BLaER1 (cell line): ENCODE measurements around the gene DCUN1D4.
"Not testable (repeated sequence)": the region's sequence is repeated elsewhere in the genome, so short reads cannot be mapped to it uniquely, and the experiment has no call there.

Experiments
- H3K27ac ChIP-seq: shearing (Covaris generic); formaldehyde crosslinking; 2 replicates; pipeline ENCODE4 v1.8.1; 2022
- H3K27me3 ChIP-seq: shearing (Covaris generic); formaldehyde crosslinking; 2 replicates; pipeline ENCODE4 v1.8.1; 2022
- H3K36me3 ChIP-seq: shearing (Covaris generic); formaldehyde crosslinking; 2 replicates; pipeline ENCODE4 v1.8.1; 2022
- H3K4me1 ChIP-seq: shearing (Covaris generic); formaldehyde crosslinking; 2 replicates; pipeline ENCODE4 v1.8.1; 2022
- H3K4me2 ChIP-seq: shearing (Covaris generic); formaldehyde crosslinking; 2 replicates; pipeline ENCODE4 v1.8.1; 2022
- H3K4me3 ChIP-seq: shearing (Covaris generic); formaldehyde crosslinking; 2 replicates; pipeline ENCODE4 v1.8.1; 2022
- H3K9ac ChIP-seq: shearing (Covaris generic); formaldehyde crosslinking; 2 replicates; pipeline ENCODE4 v1.8.1; 2022
- H3K9me3 ChIP-seq: shearing (Covaris generic); formaldehyde crosslinking; 2 replicates; pipeline ENCODE4 v1.8.1; 2022
- H4K20me1 ChIP-seq: shearing (Covaris generic); formaldehyde crosslinking; 2 replicates; pipeline ENCODE4 v1.8.1; 2022
- Cebpa-rat ChIP-seq: shearing (Covaris generic); IDR thresholded peaks from 2 replicates; pipeline ENCODE4 v1.8.1; 2022

Gene DCUN1D4

GRCh38 chr4:51909236-51909703 is 66.3 kb downstream of the DCUN1D4 start:
- Histone ChIP-seq H3K27me3 (no peaks in the 10 kb centered on the region), H3K9me3 (no peaks in the 10 kb centered on the region), H3K4me2 (no peak overlapping the region), H3K36me3 (peaks cover 85% of the 10 kb centered on the region), H3K4me1 (peaks cover 11% of the 10 kb centered on the region), H4K20me1 (no peaks in the 10 kb centered on the region), H3K9ac (no peak overlapping the region), H3K4me3 (no peak overlapping the region), H3K27ac (no peak overlapping the region)
- TF ChIP-seq Cebpa-rat, result no peak

- no peak for TF ChIP-seq Cebpa-rat
- Histone ChIP-seq H3K36me3 (peaks cover 24% of the 10 kb centered on the region), H3K4me2 (no peak overlapping the region), H3K27me3 (no peaks in the 10 kb centered on the region), H4K20me1 (no peaks in the 10 kb centered on the region), H3K9ac (no peak overlapping the region), H3K4me3 (no peak overlapping the region), H3K27ac (no peak overlapping the region), H3K9me3 (no peaks in the 10 kb centered on the region), H3K4me1 (no peaks in the 10 kb centered on the region)
Observed at GRCh38 chr4:51918251-51918650, 75.3 kb downstream of the DCUN1D4 start.

DNA sequence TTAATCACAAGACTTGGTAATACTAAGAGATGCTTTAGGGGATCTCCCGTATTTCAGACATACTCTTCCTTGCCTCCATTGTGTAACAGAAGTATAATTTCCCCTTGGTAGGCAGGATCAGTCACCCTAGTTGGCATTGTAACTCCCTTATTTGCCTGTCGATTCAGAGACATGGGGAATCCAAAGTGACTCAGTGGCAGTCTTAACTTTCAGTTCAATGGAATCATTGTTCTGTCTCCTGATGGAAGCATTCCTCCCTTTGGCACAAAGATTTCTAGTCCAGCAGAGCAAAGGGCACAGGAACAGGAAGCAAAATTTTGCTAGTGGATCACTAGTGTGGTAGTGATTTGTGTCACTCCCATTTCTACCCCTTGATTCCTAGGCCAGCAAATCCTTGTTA is 80.4 kb downstream of the DCUN1D4 start:
- no peak overlapping the region for H3K4me3 ChIP-seq
- no peaks in the 10 kb centered on the region for H3K36me3 ChIP-seq
- TF ChIP-seq Cebpa-rat, result no peak
- no peaks in the 10 kb centered on the region for H3K9me3 ChIP-seq
- H4K20me1 ChIP-seq, result no peaks in the 10 kb centered on the region
- H3K4me2 ChIP-seq, result no peak overlapping the region
- no peaks in the 10 kb centered on the region for H3K4me1 ChIP-seq
- H3K27ac ChIP-seq, result no peak overlapping the region
- no peaks in the 10 kb centered on the region for H3K27me3 ChIP-seq
- no peak overlapping the region for H3K9ac ChIP-seq

DNA sequence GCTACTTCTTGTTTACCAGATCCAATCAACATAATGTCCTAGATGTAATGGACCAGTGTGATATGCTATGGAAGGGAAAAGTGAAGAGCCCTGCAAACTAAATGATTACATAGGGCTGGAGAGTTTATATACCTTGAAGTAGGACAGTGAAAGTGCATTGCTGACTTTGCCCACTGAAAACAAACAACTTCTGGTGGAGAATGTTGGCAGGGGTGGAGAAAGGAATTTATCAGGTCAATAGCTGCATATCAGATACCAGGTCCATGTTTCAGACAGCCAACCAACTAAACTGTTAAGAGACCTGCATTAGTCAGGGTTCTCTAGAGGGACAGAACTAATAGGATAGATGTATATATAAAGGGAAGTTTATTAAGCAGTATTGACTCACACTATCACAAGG is 82.4 kb downstream of the DCUN1D4 start:
- Histone ChIP-seq H3K4me2 (no peak overlapping the region), H4K20me1 (no peaks in the 10 kb centered on the region), H3K4me1 (no peaks in the 10 kb centered on the region), H3K27ac (no peak overlapping the region), H3K9ac (no peak overlapping the region), H3K9me3 (no peaks in the 10 kb centered on the region), H3K27me3 (no peaks in the 10 kb centered on the region), H3K36me3 (no peaks in the 10 kb centered on the region), H3K4me3 (no peak overlapping the region)
- TF ChIP-seq Cebpa-rat, result no peak

GRCh38 chr4:51930557-51930956 is 87.6 kb downstream of the DCUN1D4 start:
- Histone ChIP-seq H3K9me3 (no peaks in the 10 kb centered on the region), H3K36me3 (no peaks in the 10 kb centered on the region), H3K27me3 (no peaks in the 10 kb centered on the region), H3K4me3 (no peak overlapping the region), H3K27ac (no peak overlapping the region), H3K4me2 (no peak overlapping the region), H3K4me1 (peaks cover 8% of the 10 kb centered on the region), H3K9ac (no peak overlapping the region), H4K20me1 (no peaks in the 10 kb centered on the region)
- TF ChIP-seq Cebpa-rat, result no peak

- H3K4me2 ChIP-seq, result no peak overlapping the region
- no peaks in the 10 kb centered on the region for H3K9me3 ChIP-seq
- H3K27me3 ChIP-seq, result no peaks in the 10 kb centered on the region
Observed at GRCh38 chr4:51931461-51931860, 88.5 kb downstream of the DCUN1D4 start.

GRCh38 chr4:51932261-51932660 is 89.3 kb downstream of the DCUN1D4 start:
- Histone ChIP-seq H3K9me3 (no peaks in the 10 kb centered on the region), H3K27ac (no peak overlapping the region), H3K4me2 (peak overlapping the region; percentile 10), H3K4me3 (no peak overlapping the region), H3K9ac (no peak overlapping the region), H3K36me3 (no peaks in the 10 kb centered on the region), H4K20me1 (no peaks in the 10 kb centered on the region), H3K4me1 (peaks cover 8% of the 10 kb centered on the region), H3K27me3 (no peaks in the 10 kb centered on the region)
- no peak for TF ChIP-seq Cebpa-rat

More at GRCh38 chr4:51931461-51931860, 88.5 kb downstream of the DCUN1D4 start:
- H3K36me3 ChIP-seq, result no peaks in the 10 kb centered on the region
- no peak for TF ChIP-seq Cebpa-rat
- peaks cover 8% of the 10 kb centered on the region for H3K4me1 ChIP-seq
- no peak overlapping the region for H3K27ac ChIP-seq
- H3K9ac ChIP-seq, result no peak overlapping the region
- H4K20me1 ChIP-seq, result no peaks in the 10 kb centered on the region
- no peak overlapping the region for H3K4me3 ChIP-seq

DNA sequence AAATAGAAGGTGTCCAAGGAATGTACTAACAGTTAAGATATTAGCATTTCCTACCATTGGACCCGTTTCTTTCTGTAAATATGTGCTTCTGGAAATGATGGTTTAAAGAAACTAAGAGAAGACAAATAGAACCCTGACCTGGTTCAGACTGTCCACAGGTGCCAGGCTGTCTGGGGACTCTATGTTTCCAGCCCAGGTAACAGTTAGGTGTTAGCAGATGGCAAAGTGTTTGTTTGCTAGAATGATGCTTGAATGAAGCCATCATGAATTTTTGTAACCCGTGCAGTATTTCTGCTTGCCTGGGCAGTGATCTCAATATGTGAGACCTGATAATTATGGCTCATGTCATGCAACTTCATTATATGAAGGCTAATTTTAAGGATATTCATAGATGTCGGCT is 89.7 kb downstream of the DCUN1D4 start:
- Histone ChIP-seq H3K9me3 (no peaks in the 10 kb centered on the region), H3K36me3 (no peaks in the 10 kb centered on the region), H3K27ac (no peak overlapping the region), H3K9ac (no peak overlapping the region), H3K4me3 (no peak overlapping the region), H3K4me2 (peak overlapping the region; percentile 10; the same call in 1 of the 2 replicates), H3K4me1 (peaks cover 8% of the 10 kb centered on the region), H4K20me1 (no peaks in the 10 kb centered on the region), H3K27me3 (no peaks in the 10 kb centered on the region)
- TF ChIP-seq Cebpa-rat, result no peak

- H3K4me3 ChIP-seq, H3K4me2 ChIP-seq, H3K36me3 ChIP-seq, H3K9ac ChIP-seq, H4K20me1 ChIP-seq, H3K4me1 ChIP-seq, H3K9me3 ChIP-seq, H3K27me3 ChIP-seq, H3K27ac ChIP-seq: not testable (repeated sequence)
Observed at GRCh38 chr4:51940460-51940859, 97.5 kb downstream of the DCUN1D4 start.

DNA sequence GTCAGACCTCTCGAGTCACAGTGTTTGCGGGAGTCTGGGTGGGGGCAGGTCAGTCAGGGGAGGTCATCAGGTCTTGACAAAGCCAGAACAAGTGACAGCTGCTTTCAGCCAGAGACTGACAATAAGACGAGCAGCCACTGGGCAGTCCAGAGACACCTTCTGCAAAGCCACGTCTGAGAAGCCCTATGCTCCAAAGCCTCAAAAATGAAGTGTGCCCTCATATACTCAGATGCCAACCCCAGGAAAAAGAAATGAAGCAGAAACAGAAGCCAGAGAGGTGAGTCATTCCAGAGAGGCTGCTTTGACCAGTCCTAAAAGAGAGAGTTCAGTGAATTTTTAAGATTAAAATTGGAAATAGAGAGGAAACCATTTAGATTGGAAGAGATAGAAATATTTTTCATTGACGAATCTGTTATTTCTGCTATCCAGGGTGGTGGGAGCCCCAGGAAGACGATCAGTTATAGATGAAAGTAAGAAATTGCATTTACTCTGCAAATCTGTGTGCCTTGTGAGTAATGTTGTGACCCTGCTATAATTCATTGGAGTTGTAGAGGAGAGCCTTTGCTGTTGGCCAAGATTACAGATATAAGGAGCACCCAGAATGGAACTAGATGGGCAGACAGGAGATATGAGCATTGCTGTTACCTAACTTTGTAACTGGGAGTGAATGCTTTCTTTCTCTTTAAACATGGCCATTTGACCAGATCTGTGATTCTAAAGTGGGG is 99.3 kb downstream of the DCUN1D4 start:
- no peak overlapping the region for H3K27ac ChIP-seq
- no peak overlapping the region for H3K4me2 ChIP-seq
- no peak overlapping the region for H3K4me3 ChIP-seq
- H3K36me3 ChIP-seq, result no peaks in the 10 kb centered on the region
- H3K4me1 ChIP-seq, result no peaks in the 10 kb centered on the region
- H3K9ac ChIP-seq, result no peak overlapping the region
- no peaks in the 10 kb centered on the region for H3K9me3 ChIP-seq
- H4K20me1 ChIP-seq, result no peaks in the 10 kb centered on the region
- H3K27me3 ChIP-seq, result no peaks in the 10 kb centered on the region
- no peak for TF ChIP-seq Cebpa-rat

GRCh38 chr4:51942833-51943215 is 99.9 kb downstream of the DCUN1D4 start:
- Histone ChIP-seq H3K4me1 (no peaks in the 10 kb centered on the region), H3K36me3 (no peaks in the 10 kb centered on the region), H3K4me3 (no peak overlapping the region), H3K9me3 (no peaks in the 10 kb centered on the region), H3K27ac (no peak overlapping the region), H3K4me2 (no peak overlapping the region), H3K27me3 (no peaks in the 10 kb centered on the region), H3K9ac (no peak overlapping the region), H4K20me1 (no peaks in the 10 kb centered on the region)
- no peak for TF ChIP-seq Cebpa-rat
